NCI-H1048 (cell line): ENCODE data around the gene APRT.

Source experiments
- DNase-seq: peaks from one replicate; lab custom pipeline; 2025; lab: John Stamatoyannopoulos, UW

APRT gene, protein sequence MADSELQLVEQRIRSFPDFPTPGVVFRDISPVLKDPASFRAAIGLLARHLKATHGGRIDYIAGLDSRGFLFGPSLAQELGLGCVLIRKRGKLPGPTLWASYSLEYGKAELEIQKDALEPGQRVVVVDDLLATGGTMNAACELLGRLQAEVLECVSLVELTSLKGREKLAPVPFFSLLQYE

DNA sequence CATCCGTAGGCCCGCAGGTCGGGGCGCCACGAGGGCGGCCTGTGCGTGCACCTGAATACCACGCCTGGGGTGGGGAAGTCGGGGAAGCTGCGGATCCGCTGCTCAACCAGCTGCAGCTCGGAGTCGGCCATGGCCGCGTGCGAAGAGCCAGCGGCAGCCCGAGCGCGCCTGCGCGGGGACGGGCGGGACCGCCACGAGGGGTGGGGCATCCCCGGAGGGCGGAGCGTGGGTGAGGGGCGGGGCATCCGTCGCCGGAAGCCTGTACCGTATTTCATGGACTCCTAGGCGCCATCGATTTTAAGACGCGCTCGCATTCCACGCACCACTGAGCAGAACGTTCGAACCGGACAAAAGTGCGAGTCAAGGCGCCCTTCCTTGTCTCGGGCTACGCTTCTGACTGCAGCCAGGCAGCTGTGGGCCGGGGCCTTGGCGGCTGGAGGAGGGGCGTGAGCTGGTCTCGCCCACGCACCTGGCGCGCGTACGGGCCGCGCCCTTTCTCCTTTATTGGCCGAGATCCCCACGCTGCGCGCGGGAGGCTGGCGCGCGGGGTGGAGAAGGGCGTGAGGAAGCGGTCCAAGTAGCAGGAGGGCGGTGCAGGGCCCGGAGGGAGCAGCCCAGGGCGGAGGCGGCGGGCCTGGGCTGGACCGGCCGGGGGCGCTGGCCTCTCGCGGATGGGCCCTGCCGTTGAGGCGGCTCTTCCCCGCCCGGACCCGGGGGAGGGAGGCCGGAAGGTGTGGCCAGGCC lies at the start of gene APRT:
Gene APRT, minus strand, starts transcription at position 160 of the 744 bp plus-strand sequence. Its CDS starts 29 bp downstream, at position 131.
- peak; percentile 43 for DNase-seq

DNA sequence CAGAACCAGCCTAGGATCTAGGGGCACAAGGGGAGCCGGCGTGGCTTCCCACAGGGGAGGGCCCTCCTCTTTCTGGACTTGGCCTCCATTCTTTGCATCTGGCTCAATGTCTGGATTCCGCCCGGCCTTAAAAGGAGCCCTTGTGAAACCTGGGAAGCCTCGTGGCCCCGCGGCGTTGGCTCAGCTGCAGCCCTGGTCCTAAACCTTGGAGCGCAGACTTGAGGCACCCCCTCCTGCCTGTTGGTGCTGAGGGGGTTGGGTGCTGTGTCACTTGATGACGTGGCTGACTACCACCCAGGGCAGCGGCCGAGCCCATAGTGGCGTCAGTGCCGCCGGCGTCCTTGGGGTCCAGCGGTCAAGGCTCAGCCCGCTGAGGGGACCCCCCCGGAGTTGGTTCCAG lies 49.6 kb upstream of the APRT start:
- no peak for DNase-seq

DNA sequence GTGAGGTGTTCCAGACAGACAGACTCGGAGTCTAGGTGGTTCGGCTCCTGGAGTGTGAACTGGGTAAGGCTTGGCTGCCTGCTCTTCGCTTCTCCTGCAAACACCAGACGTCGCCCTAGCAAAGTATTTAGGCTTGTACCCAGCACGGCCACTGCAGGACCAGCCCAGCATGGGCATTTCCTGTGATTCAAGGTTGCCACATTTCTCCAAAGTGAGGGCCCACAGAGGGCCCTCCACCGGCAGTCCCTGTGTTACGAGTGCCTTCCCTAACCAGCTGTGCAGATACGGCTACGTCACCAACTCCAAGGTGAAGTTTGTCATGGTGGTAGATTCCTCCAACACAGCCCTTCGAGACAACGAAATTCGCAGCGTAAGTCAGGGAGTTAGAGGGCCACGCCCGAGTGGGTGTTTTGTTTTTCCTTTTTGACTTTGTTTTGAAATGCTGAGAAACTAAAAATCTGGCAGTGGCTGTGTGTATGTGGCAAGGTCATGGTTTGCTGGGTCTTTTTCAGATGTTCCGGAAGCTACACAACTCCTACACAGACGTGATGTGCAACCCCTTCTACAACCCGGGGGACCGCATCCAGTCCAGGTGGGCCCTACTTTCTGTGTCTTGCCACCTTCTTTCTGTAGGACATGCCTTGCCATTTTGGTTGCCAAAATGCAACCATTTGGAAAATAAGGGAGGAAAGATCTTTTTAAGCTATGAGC lies 47.8 kb upstream of the APRT start:
- no peak for DNase-seq

DNA sequence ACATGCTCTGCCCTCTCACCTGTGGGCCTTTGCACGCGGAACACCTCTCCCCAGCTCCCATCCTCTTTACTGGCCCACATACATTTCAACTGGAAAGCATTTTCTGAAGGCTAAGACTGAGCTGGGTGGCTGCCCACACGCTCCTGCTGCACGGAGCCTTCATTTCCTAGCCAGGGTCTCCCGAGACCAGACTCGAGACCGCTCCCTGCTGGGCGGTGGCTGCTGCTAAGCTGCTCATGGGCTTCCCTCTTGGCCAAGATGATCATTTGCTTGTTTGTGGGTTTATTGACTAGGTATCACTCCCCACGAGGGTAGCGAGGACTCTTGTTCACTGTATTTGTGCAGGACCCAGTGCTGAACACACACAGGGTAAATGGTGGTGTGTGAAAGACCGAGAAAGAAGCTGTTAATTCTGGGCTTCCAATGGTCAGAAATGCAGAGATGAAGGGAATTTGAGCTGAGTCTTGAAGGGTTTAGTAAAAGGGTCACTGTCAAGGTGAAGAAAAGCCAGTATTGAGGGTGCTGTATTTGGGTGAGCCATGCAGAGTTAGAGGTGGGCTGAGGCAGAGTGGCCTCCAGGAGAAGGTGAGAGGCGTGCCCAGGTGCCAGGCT lies 46.1 kb upstream of the APRT start:
- DNase-seq = no peak

DNA sequence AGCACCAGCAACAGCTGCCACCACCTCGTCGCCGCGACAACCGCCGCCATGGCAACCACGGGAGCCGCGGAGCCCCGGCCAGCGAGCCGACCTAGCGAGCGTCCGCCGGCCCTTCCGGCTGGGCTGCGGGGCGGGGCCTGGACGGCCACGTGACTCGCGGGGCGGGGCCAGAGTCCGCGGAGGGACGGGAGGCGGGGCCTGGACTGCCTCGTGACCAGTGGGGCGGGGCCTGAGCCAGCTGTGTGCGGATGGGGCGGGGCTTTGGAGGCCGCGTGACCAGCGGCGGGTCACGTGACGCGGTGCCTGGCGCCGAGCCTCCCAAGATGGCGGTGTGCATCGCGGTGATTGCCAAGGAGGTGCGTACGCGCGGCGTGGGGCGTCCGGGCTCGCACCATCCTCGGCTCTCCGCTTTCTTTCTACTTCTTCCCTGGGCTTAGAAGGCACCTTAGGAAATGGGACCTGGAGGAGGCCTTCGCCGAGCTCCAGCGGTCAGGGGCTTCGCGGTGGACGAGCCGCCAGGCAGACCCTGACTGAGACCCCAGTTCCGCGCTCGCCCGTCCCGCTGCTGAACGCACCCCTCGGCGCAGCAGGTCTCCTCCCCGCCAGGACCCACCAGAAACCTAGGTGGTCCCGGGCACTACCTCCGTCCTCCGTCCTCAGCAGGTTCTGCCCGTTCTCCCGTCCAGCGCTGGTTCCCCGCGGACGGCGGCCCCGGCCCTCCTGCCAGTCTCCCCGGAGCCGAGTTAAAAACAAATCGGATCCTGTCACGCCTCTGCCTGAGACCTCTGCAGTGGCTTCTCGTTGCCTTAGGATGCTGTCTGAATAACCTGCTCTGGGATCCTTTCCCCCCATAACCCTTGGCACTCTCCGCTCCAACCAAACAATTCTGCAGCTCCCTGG lies 45.4 kb upstream of the APRT start, which contains the start of the genes GALNS and TRAPPC2L:
Gene GALNS, minus strand, starts transcription at position 120 of the 900 bp plus-strand sequence. Its CDS starts 70 bp downstream, at position 50.
Gene TRAPPC2L, plus strand, starts transcription at position 300 of the 900 bp plus-strand sequence. Its CDS starts 24 bp downstream, at position 324.
- DNase-seq = peak; percentile 80

DNA sequence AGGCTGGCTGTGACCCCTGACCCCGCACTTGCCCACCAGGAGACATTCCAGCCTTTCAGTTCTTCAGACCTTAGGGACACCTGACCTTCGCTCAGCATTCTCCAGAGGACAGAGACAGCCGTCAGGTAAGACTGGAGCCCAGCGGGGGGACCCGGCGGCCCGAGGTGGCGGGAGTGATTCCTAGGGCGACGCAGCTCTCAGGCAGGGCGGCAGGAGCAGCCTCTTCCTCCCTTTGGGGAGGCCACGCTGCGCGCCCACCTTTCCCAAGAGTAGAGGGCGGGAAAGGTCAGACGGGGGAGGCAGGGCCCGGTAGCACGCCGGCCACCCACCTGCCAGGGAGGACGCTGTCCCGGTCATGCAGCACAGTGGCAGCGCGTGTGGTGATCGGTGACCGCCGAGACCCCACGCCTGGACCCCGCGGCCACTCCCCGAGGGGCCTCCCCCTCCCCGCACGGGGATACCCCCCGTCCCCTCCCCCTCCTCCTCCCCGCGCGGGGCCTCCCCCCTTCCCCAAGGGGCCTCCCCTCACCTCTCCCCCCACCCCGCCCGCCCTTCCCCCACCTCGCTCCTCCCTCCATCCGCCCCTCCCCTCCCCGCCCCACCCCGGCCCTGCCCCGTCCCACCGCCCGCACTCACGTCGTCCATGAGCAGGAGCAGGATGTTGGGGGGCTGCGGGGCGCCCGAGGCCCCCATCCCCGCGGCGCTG lies 44.5 kb upstream of the APRT start:
- no peak for DNase-seq

DNA sequence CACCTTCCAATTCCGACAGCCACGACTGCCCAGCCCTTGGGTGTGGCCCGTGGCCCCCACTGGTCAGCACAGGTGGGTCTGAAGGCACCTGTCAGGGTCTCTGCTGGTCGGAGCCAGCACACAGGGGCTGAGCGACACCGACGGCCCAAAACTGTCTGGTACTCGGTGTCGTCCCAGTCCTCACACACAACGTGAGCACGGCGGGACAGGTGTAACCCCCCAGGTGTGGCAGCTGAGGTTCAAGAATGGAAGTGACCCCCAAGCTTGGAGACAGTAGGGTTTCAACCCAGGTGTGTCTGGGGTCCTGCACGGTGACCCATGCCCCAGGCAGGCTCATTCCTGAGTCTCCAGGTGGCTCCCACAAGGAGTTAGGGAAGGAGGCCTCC lies 44.0 kb upstream of the APRT start:
- DNase-seq = no peak

DNA sequence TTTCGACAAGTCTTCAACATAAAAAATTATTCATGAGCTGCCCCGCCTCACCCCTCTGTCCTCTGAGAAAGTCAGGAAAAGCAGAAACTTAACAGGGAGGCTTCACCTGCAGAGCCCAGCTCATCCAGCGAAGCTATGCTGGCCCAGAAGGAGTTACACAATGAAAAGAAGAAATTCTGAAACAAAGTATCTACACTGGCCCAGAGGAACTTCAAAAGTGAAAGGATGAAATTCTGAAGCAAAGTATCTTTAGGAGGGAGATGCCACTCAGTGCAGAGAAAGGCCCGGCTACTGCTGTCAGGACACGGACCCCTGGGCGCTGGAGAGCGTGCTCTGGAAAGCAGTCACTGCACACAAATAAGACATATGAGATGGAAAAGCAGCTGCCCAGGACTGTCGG lies 43.4 kb upstream of the APRT start:
- no peak for DNase-seq

DNA sequence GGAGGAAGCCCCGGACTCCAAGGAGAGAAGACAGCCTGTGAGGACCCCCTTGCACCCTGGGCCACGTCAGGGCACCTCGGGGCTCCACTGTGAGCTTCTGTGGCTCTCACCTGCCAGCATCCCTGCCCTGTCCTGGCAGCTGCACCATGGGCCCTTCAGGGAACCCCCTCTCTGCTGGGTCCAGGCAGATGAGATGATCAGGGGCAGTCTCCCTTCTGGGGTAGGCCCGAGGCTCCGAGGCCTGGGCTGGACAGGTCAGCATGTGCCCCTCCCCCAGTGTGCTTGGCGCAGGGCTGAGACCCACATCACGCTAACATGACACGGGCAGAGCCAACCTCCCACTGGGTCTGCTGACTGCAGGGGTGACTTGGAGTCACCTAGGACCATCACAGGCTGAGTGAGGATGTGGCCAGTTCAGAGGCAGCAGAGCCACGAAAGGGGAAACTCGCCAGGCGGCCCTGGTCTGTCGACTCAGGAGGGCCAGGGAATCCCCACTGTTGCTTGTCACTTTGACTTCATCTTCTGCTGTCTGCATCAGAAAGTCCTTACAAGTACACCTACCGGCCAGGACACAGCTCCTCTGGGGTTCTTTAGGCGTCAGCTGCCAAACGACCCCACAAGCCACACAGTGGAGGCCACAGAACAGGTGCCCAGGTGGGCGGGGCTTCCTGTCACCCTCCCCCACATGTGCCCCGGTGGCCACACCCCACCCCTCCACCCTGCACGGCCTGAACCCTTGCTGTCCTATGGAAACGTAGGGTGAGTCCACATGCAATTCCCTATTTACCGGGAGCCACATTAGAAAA lies 42.8 kb upstream of the APRT start:
- no peak for DNase-seq

DNA sequence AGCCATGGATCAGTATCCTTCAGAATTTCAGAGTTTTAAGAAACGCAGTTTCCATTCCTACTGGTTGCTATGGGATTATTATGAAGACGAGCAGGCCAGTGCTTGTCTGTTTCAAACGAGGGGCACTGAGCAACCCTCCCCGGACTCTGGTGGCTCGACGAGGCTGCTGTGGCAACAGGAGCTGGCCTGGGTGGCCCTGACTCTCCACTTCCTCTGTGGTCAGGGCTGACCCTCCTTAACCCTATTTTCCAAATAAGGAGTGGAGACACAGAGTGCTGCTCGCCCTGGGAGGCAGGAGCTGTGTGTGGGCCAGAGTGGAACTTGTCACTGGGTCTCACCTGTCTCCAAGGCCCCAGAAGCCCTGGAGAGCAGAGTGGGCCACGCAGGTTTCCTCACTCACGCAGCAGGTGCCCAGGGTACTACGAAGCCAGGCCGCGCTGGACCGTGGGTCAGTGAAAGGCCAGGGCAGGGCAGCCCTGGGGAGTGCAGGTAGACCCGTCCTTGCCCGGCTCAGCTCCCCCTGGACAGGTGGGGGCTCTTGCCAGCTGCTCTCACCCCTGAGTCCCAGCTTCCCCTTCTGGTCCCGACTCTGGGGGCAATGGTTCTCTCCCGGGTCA lies 41.7 kb upstream of the APRT start:
- no peak for DNase-seq

DNA sequence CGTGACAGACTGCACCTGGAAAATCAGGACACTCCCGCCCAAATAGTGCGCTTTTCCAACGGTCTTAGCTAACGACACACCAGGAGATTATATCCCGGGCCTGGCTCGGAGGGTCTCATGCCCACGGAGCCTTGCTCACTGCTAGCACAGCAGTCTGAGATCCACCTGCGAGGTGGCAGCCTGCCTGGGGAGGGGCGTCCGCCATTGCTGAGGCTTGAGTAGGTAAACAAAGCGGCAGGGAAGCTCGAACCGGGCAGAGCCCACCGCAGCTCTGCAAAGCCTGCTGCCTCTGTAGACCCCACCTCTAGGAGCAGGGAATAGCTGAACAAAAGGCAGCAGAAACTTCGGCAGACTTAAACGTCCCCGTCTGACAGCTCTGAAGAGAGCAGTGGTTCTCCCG lies 39.9 kb upstream of the APRT start:
- DNase-seq = no peak

DNA sequence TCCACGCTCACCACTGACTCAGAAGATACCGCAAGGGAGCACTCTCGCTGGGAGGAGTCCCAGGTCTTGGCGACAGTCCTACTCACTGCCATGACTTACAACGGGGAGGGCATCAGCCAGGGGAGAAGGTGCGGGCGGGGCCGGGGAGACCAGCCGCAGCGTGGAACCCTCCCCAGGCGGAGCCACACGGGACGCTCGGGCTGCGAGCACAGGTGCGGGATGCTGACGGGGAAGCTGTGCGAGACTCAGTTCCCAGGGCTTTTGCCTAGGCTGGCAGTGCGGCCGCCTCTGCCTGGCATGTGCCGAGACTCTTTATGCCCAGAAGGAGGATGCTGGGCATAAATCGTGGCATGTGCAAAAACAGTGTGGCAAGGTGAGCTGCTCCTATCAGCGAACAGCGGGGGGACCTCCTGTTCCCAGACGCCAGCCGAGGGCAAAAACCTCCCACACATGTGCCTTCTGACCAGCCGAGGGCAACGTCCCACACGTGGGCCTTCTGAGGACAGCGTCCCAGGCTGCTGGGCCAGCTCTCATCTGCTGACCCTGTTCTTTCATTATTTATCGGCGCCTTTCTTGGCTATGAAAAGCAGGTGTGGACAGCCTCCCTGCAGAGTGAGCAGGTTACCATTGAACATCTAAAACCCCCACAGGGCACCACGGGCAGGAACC lies 38.9 kb upstream of the APRT start:
- DNase-seq = no peak

DNA sequence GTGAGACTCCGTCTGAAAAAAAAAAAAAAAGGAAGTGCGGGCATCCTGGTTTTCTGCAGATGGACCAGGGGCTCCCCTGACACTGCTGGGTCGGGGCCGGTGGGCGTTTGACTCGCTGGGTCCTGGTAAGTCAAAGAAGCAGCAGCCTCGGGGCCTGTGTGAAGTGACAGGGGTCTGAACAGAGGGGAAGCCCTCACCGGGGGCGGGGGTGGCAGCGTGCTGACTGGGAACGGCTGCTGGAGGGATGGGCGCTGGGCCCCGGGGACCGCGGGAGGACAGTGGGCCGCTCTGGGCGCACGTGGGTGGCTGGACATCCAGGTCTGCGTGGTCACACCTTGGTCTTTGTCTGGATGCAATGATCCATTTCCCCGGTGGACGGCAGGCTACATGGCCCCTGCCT lies 36.8 kb upstream of the APRT start:
- DNase-seq = no peak

DNA sequence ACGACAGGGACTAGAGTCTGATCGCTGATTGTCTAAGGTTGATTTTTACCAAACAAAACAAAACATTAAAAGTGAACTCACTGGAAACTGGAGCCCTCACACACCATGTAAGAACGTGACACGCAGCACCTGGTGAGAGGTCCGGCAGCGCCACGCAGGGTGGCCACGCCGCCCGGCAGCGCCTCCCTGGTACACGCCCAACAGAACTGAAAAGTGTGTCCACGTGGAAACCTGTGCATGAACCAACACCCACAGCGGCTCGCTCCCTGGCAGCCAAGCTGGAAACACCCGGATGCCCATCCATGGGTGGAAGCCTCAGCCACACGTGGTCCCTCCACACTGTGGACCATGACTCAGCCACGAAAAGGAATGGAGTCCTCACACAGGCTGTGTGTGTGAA lies 35.9 kb upstream of the APRT start:
- DNase-seq = no peak

DNA sequence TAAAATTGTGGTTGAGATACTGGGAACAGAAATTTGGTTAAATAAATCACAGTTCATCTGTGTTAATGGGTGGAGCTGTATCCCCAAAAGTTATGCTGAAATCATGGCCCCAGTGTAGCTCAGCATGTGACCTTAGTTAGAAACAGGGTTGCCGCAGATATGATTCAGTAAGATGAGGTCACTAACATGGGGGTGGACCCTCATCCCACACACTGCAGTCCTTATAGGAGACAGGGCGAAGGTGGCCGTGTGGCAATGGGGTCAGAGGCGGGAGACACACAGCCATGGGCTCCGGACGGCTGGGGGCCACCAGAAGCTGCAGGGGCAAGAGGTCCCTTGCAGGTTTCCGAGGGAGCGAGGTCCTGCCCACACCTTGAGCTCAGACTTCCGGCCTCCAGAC lies 34.4 kb upstream of the APRT start:
- no peak for DNase-seq

DNA sequence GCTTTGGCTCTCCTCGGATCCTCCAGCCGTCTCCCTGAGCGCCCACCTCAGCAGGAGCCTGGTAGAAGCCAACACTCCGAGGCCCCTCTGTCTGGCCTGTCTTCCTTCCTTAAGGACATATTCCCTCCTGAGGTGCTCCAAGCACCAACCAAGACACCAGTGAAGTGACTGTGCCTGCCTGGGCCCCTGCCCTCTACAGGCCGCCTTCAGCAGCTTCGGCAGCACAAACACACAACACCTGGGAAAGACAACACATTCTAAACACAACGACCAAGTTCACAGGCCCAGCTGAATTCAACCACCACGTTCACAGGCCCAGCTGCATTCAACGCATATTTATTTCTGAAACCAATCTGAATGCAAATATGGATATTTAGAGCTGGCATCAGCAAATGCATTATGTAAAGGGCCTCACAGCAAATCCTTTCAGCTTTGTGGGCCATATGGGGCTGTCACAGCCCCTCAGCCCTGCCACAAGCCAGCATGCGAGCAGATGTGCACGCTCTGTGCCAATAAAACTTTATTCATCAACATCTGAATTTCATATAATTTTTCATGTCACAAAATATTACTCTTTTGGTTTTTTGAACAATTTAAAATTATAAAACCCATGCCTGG lies 32.8 kb upstream of the APRT start:
- no peak for DNase-seq

DNA sequence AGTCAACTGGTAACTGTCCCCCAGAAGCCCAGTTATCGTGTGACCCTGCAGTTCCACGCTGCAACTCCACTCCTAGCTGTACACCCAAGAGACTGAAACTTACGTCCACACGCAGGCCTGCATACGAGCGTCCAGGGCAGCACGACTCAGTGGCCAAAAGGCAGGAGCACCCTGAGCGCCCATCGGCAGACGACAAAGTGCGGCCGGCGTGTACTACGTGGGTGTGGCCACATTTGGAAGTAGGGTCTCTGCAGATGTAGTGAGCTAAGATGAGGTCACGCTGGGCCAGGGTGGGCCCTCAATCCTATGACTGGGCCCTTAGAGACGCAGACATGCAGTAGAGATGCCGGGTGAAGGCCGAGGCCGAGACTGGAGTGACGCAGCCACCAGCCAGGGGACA lies 31.5 kb upstream of the APRT start:
- no peak for DNase-seq

DNA sequence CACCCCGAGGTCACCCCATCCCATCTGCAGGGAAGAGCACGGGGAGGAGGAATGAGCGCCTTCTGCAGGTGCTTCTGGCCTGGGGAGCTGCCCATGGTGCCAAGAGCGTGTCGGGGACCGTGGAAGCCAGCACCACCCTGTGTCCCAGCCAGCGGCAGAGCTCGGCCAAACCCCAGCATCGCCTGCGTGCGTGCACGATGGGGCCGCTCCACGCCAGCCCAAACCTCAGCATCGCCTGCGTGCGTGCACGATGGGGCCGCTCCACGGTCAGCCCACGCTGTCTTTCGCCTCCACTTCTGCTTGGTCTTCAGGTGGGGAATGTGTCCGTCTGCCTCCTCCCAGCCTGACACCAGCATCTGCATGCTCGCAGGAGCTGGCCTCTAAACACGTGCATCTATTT lies 31.1 kb upstream of the APRT start:
- no peak for DNase-seq

DNA sequence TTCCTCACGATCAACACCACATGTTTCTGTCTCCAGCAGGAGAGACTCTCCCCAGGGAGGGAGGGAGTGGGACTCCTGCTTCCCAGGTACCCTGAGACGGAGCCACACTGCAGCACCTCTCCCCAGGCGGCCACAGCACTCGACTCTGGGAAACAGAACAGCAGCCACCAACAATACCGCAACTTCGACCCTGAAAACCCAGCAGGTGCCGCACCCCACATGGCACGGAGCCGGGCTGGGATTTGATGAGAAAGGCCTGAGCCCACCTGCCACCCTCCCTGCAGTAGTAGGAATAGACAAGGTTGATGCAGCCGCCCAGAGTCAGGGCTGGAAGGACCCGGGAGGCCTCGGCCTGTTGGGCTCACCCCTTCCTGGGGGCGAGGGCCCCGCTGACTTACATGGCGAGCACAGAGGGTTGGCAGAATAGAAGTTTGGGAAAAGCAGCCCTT lies 30.6 kb upstream of the APRT start:
- DNase-seq = no peak
